NB4 (cell line): ENCODE data around the gene SARS1.

Source experiments
- DNase-seq: peaks from one replicate; pipeline ENCODE4 v3.0.0; 2010; ENCODE audit warnings: low read depth
- H3K4me3 ChIP-seq: one replicate; pipeline ENCODE4 v1.5.1; 2011; ENCODE audit warnings: mild to moderate bottlenecking, low read depth, low read length, moderate library complexity
- MAX ChIP-seq: IDR thresholded peaks from 2 replicates; pipeline ENCODE4 v1.6.1; 2011; ENCODE audit warnings: low read depth, low read length
- MYC ChIP-seq: IDR thresholded peaks from 2 replicates; pipeline ENCODE4 v1.6.1; 2011; ENCODE audit warnings: low read depth, low read length
- POLR2A ChIP-seq: IDR thresholded peaks from 2 replicates; pipeline ENCODE4 v1.6.1; 2011; ENCODE audit warnings: mild to moderate bottlenecking; ENCODE audit not compliant: insufficient read length; ENCODE audit errors: extremely low read depth
- TF ChIP-seq, protein P1 (sequence below): IDR thresholded peaks from one replicate; pipeline ENCODE4 v1.5.1; 2012; ENCODE audit warnings: low read depth, low read length

The SARS1 gene

GRCh38 chr1:109243860-109244552, 30.3 kb downstream of the SARS1 start:
- no peak for TF ChIP-seq MAX
- TF ChIP-seq POLR2A: no peak
- no peak for TF ChIP-seq MYC
- TF ChIP-seq, protein P1, sequence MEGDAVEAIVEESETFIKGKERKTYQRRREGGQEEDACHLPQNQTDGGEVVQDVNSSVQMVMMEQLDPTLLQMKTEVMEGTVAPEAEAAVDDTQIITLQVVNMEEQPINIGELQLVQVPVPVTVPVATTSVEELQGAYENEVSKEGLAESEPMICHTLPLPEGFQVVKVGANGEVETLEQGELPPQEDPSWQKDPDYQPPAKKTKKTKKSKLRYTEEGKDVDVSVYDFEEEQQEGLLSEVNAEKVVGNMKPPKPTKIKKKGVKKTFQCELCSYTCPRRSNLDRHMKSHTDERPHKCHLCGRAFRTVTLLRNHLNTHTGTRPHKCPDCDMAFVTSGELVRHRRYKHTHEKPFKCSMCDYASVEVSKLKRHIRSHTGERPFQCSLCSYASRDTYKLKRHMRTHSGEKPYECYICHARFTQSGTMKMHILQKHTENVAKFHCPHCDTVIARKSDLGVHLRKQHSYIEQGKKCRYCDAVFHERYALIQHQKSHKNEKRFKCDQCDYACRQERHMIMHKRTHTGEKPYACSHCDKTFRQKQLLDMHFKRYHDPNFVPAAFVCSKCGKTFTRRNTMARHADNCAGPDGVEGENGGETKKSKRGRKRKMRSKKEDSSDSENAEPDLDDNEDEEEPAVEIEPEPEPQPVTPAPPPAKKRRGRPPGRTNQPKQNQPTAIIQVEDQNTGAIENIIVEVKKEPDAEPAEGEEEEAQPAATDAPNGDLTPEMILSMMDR: no peak
- H3K4me3 ChIP-seq: no peak overlapping the region
- no peak for DNase-seq

- no peak for TF ChIP-seq MAX
- TF ChIP-seq POLR2A: no peak
- TF ChIP-seq MYC: no peak
- H3K4me3 ChIP-seq: no peak overlapping the region
- no peak for DNase-seq
These were observed 32.4 kb downstream of the SARS1 start for GRCh38 chr1:109246141-109246551.

DNA sequence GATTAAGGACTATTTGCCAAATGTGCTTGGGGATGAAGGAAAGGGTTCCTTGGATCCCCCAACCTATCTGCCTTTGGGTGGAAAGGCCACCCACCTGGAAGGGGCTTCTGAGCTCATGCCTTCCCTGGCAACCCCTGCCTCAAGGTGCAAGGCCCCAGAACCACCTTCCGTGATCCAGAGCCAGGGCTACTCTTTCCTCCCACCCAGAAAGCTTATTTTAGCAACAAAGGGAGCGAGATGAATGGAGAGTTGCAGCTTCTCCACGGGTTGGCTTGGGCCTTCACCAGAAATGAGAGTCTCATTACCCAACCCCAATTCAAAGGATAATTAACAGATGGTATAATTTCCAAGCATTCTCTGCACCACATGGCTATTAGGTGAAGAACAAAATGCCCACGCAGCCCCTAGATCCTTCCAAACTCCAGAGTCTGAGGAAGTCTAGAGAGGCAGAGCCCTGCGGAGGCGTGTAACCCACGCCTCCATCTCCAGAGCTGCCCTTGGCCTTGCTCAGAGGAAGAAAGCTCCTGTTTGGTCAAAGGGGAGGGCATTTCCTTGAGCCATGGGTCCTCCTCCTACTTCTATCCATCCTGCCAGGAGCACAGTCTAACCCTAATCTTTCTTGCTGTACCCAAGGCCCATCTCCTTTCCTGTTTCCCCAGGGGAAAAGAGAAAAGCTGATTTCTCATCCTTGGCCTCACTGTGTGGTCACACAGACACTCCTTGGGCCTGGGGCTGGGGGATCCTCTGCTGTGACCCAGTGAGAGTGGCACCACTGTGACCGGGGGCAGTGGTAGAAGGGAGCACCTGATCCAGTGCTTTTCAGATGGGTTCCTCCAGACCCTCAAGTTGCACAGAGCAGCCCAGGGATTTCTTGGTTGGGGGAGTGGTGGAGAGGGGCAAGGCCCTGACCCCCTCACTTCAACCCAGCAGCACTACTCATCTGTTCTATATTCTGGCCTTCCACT, 34.0 kb downstream of the SARS1 start:
- no peak for TF ChIP-seq POLR2A
- no peak for TF ChIP-seq MAX
- TF ChIP-seq MYC: no peak
- TF ChIP-seq, protein P1: no peak
- no peak for DNase-seq
- H3K4me3 ChIP-seq: no peak overlapping the region

GRCh38 chr1:109248444-109248796, 34.7 kb downstream of the SARS1 start:
- DNase-seq: no peak
- H3K4me3 ChIP-seq: no peak overlapping the region
- TF ChIP-seq MAX (no peak), MYC (no peak), POLR2A (no peak)
- TF ChIP-seq, protein P1: no peak

DNA sequence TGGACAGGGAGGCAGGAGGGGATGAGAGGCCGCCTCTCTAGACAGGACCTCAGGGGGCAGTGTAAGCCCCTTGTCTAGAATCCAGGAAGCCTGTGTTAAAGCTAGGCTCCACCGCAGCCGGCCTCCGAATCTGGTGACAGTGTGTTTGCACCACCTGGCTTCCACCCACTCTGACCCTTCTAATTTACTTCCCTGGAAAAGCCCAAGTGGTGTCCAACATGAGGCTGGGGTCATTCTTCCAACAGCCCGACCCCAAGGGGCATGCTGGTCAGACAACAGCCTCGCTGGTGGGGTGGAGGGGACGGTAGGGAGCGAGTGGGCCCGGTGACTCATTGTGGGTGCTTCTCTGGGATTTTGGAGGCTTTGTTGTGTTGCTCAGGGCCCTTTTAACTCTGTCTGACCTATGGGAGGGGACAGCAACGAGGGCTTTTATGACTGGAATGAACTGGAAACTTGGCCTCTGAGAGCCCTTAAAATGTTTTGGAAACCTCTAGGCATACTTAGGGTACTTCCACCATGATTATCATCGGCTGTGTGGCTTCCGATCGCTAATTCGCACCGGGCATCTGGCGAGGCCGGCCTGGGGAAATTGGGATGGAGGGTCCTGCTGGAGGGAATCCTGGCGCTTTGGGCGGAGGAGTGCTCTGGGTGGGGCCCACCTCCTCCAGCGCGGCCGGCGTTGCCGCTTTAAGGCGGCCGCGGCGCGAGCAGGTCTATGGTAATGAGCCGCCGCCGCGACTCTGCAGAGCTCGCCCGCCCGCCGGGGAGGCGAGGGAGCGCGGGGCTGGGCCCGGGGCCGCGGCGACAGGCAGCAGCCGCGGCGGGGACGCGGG, 35.3 kb downstream of the SARS1 start, which contains the start of gene CELSR2:
CELSR2 (plus strand) TSS at position 743 of the 833 bp plus-strand sequence. CDS start 541 bp downstream, outside the sequence.
- peak; percentile 77 for DNase-seq
- H3K4me3 ChIP-seq: no peak within 1 kb of the TSS
- TF ChIP-seq MYC (no peak), POLR2A (peak; percentile 25)

GRCh38 chr1:109249654-109250401, 36.1 kb downstream of the SARS1 start:
- peak; percentile 17 for DNase-seq
- TF ChIP-seq POLR2A (no peak), MAX (no peak), MYC (no peak)
- TF ChIP-seq, protein P1: no peak
- no peak overlapping the region for H3K4me3 ChIP-seq
